Measurements from ENCODE around the gene DUS2. TPM values are rescaled to one million over a fixed set of nuclear protein-coding genes. Genes with fewer than 3 reads are reported as not detected.
A peak's percentile ranks its signal among the peaks of the same experiment; 100 is the strongest.

DUS2 gene
- total RNA-seq, 1 donor from 2014 or later, result 14.8 TPM

- no peaks in the 10 kb centered on the region for H3K36me3 ChIP-seq (ENCODE audit: control insufficient read depth, insufficient read depth, low read length)
- H3K4me3 ChIP-seq (ENCODE audit: low read depth, low read length), result no peak within 1 kb of the TSS
- peaks cover 22% of the 10 kb centered on the region for H3K27me3 ChIP-seq (ENCODE audit: control insufficient read depth, insufficient read depth, low read length)
- no peak for DNase-seq (ENCODE audit: low read depth)
- peak; percentile 44 for TF ChIP-seq CTCF (IDR thresholded peaks at IDR 0.05; ENCODE audit: insufficient read depth, low read length, poor library complexity, severe bottlenecking)
Observed at GRCh38 chr16:67979955-67980678, 43.0 kb upstream of the DUS2 start, which contains the start of gene DPEP3. DPEP3 (minus strand) TSS chr16:67980499; CDS start chr16:67980380, 119 bp downstream.

- no peak overlapping the region for H3K4me3 ChIP-seq (ENCODE audit: low read depth, low read length)
- H3K27me3 ChIP-seq (ENCODE audit: control insufficient read depth, insufficient read depth, low read length), result peaks cover 15% of the 10 kb centered on the region
- DNase-seq (ENCODE audit: low read depth), result no peak
- H3K36me3 ChIP-seq (ENCODE audit: control insufficient read depth, insufficient read depth, low read length), result no peaks in the 10 kb centered on the region
- no peak for TF ChIP-seq CTCF (IDR thresholded peaks at IDR 0.05; ENCODE audit: insufficient read depth, low read length, poor library complexity, severe bottlenecking)
Observed at GRCh38 chr16:67982011-67982696, 40.9 kb upstream of the DUS2 start.

GRCh38 chr16:67986949-67987348, 36.1 kb upstream of the DUS2 start:
- Histone ChIP-seq H3K36me3 (ENCODE audit: control insufficient read depth, insufficient read depth, low read length) (no peaks in the 10 kb centered on the region), H3K27me3 (ENCODE audit: control insufficient read depth, insufficient read depth, low read length) (no peaks in the 10 kb centered on the region), H3K4me3 (ENCODE audit: low read depth, low read length) (no peak overlapping the region)
- no peak for DNase-seq (ENCODE audit: low read depth)
- TF ChIP-seq CTCF (IDR thresholded peaks at IDR 0.05; ENCODE audit: insufficient read depth, low read length, poor library complexity, severe bottlenecking), result no peak

- H3K36me3 ChIP-seq (ENCODE audit: control insufficient read depth, insufficient read depth, low read length), result no peaks in the 10 kb centered on the region
- H3K27me3 ChIP-seq (ENCODE audit: control insufficient read depth, insufficient read depth, low read length), result no peaks in the 10 kb centered on the region
- DNase-seq (ENCODE audit: low read depth), result no peak
- no peak overlapping the region for H3K4me3 ChIP-seq (ENCODE audit: low read depth, low read length)
- TF ChIP-seq CTCF (IDR thresholded peaks at IDR 0.05; ENCODE audit: insufficient read depth, low read length, poor library complexity, severe bottlenecking), result no peak
Observed at GRCh38 chr16:67987460-67988160, 35.5 kb upstream of the DUS2 start.

GRCh38 chr16:67988675-67989074, 34.4 kb upstream of the DUS2 start:
- Histone ChIP-seq H3K27me3 (ENCODE audit: control insufficient read depth, insufficient read depth, low read length) (peaks cover 3% of the 10 kb centered on the region), H3K4me3 (ENCODE audit: low read depth, low read length) (no peak overlapping the region), H3K36me3 (ENCODE audit: control insufficient read depth, insufficient read depth, low read length) (no peaks in the 10 kb centered on the region)
- no peak for DNase-seq (ENCODE audit: low read depth)
- no peak for TF ChIP-seq CTCF (IDR thresholded peaks at IDR 0.05; ENCODE audit: insufficient read depth, low read length, poor library complexity, severe bottlenecking)

Measured in kidney epithelial cell (primary cell).